ENCODE results near the gene NKX1-2.

Gene NKX1-2

DNA sequence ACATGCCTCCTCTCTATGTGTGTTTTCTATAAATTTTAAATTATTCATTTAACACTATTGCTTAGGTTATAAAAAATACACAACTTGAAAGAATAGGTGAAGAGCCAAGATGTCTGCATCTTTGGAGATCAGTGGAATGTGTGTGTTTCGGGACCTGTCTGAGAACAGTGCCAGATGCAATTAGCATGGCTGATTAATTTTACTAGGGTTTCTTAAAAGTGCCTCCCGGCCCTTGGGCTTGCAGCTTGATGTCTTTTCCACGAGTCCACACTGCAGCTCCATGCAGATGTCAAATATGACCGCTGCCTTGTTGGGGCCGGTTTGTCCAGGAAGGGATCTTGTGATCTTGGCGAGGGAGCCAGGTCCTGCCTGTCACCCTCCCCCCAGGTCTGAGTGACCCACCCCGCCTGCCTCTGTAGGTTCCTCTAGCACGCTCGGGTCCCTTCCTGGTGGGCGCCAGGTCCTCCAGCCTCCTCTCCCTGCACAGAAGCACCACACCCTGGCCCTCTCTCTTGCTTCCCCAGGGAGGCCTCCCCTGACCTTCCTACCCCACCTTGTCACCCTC is 32.5 kb upstream of the NKX1-2 start:
- Mint-ChIP-seq H3K9me3 (peaks cover 3% of the 10 kb centered on the region), H3K4me3 (no peak overlapping the region), H3K27ac (no peak overlapping the region), H3K36me3 (no peaks in the 10 kb centered on the region), H3K4me1 (peaks cover 7% of the 10 kb centered on the region)
- ATAC-seq (no peak), DNase-seq (ENCODE audit: low spot score in 2 of 2) (no peak)

DNA sequence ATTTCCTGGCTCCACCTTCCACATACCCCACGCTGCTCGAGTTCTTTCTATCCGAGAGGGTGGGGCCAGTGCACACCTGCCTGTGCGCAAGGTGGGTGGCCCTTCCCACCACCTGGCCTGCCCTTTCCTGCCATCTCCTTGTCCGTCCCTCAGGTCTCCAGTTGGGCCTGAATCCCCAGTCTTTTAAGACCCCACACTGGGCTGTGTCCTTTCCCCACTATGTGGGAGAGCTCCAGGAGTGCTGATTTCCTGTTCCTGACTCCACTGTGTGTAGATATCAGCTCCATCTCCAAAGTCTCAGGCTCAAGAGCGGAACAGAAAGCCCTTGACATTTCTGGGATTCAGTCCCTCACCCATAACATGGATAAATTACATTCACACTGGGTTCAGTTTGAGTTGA is 31.9 kb upstream of the NKX1-2 start:
- peaks cover 7% of the 10 kb centered on the region for H3K4me1 Mint-ChIP-seq
- no peak for ATAC-seq
- H3K4me3 Mint-ChIP-seq, result no peak overlapping the region
- no peaks in the 10 kb centered on the region for H3K9me3 Mint-ChIP-seq
- no peak for DNase-seq (ENCODE audit: low spot score in 2 of 2)
- no peaks in the 10 kb centered on the region for H3K36me3 Mint-ChIP-seq
- H3K27ac Mint-ChIP-seq, result no peak overlapping the region

- Mint-ChIP-seq H3K36me3 (no peaks in the 10 kb centered on the region), H3K4me3 (no peak overlapping the region), H3K9me3 (no peaks in the 10 kb centered on the region), H3K27ac (no peak overlapping the region), H3K4me1 (peaks cover 7% of the 10 kb centered on the region)
- ATAC-seq (no peak), DNase-seq (ENCODE audit: low spot score in 2 of 2) (no peak)
These were observed 31.0 kb upstream of the NKX1-2 start for GRCh38 chr10:124480860-124481259.

GRCh38 chr10:124478515-124478914 is 28.7 kb upstream of the NKX1-2 start:
- no peak overlapping the region for H3K4me3 Mint-ChIP-seq
- no peaks in the 10 kb centered on the region for H3K36me3 Mint-ChIP-seq
- H3K9me3 Mint-ChIP-seq, result no peaks in the 10 kb centered on the region
- no peak overlapping the region for H3K27ac Mint-ChIP-seq
- ATAC-seq (no peak), DNase-seq (ENCODE audit: low spot score in 2 of 2) (no peak)
- peaks cover 7% of the 10 kb centered on the region for H3K4me1 Mint-ChIP-seq

GRCh38 chr10:124477614-124478363 is 28.0 kb upstream of the NKX1-2 start:
- H3K9me3 Mint-ChIP-seq, result no peaks in the 10 kb centered on the region
- H3K27ac Mint-ChIP-seq, result no peak overlapping the region
- no peak overlapping the region for H3K4me3 Mint-ChIP-seq
- peaks cover 7% of the 10 kb centered on the region for H3K4me1 Mint-ChIP-seq
- no peak for DNase-seq (ENCODE audit: low spot score in 2 of 2)
- ATAC-seq, result no peak
- H3K36me3 Mint-ChIP-seq, result no peaks in the 10 kb centered on the region

DNA sequence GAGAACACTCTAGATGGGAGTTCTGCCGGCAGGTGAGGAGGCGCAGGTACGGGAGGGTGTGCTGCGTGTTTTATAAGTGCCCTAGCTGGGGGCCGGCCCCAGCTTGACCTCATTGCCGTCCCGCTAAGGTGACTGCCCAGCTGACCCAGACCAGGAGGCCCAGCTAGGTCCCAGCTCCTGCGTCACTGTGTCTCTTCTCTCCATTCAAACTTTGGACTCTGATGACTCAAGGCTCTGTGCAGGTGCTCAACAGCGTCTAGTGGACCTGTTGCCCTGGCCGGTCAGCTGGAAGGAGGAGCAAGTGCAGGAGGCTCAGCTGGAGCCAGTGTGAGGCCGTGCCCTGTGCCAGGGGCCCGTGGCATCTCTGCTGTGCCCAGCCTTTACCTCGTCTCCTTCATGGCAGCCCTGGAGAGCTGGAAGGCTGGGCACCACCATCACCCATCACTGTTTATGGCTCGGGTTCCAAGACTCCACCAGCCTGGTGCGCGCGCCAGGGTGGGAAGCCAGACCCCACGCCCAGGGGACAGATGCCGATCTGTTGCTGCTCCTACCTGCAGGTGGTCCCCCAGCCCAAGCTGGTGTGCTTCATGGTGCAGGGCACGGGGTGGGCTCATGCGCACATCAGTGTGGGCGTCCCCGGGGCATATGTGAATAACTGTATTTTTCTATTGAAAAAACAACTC is 26.3 kb upstream of the NKX1-2 start:
- no peaks in the 10 kb centered on the region for H3K9me3 Mint-ChIP-seq
- DNase-seq (ENCODE audit: low spot score in 2 of 2) (no peak), ATAC-seq (no peak)
- no peak overlapping the region for H3K4me3 Mint-ChIP-seq
- no peaks in the 10 kb centered on the region for H3K36me3 Mint-ChIP-seq
- no peak overlapping the region for H3K27ac Mint-ChIP-seq
- H3K4me1 Mint-ChIP-seq, result no peaks in the 10 kb centered on the region

GRCh38 chr10:124474514-124475070 is 24.8 kb upstream of the NKX1-2 start:
- Mint-ChIP-seq H3K9me3 (no peaks in the 10 kb centered on the region), H3K27ac (no peak overlapping the region), H3K4me3 (no peak overlapping the region), H3K36me3 (no peaks in the 10 kb centered on the region), H3K4me1 (no peaks in the 10 kb centered on the region)
- ATAC-seq (no peak), DNase-seq (ENCODE audit: low spot score in 2 of 2) (no peak)

- no peak overlapping the region for H3K4me3 Mint-ChIP-seq
- ATAC-seq, result peak; percentile 26
- no peaks in the 10 kb centered on the region for H3K4me1 Mint-ChIP-seq
- no peak overlapping the region for H3K27ac Mint-ChIP-seq
- H3K9me3 Mint-ChIP-seq, result no peaks in the 10 kb centered on the region
- DNase-seq (ENCODE audit: low spot score in 2 of 2), result no peak
- no peaks in the 10 kb centered on the region for H3K36me3 Mint-ChIP-seq
These were observed 23.2 kb upstream of the NKX1-2 start for GRCh38 chr10:124473070-124473469.

DNA sequence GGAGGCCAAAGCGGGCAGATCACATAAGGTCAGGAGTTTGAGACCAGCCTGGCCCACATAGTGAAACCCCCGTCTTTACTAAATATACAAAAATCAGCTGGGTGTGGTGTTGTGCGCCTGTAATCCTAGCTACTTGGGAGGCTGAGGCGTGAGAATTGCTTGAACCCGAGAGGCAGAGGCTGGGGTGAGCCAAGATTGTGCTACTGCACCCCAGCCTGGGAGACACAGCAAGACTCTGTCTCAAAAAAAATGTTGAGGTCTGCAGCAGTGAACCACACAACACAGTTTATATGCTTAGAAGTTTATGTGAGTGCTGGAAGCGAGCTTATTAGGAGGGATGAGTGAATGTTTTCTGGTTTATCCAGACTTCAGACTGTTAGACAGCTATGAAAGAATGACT is 22.2 kb upstream of the NKX1-2 start:
- Mint-ChIP-seq H3K4me1 (no peaks in the 10 kb centered on the region), H3K27ac (no peak overlapping the region), H3K9me3 (no peaks in the 10 kb centered on the region), H3K4me3 (no peak overlapping the region), H3K36me3 (no peaks in the 10 kb centered on the region)
- ATAC-seq (peak; percentile 17), DNase-seq (ENCODE audit: low spot score in 2 of 2) (no peak)

GRCh38 chr10:124470544-124471434 is 21.0 kb upstream of the NKX1-2 start:
- no peaks in the 10 kb centered on the region for H3K4me1 Mint-ChIP-seq
- H3K9me3 Mint-ChIP-seq, result no peaks in the 10 kb centered on the region
- DNase-seq (ENCODE audit: low spot score in 2 of 2) (no peak), ATAC-seq (no peak)
- no peak overlapping the region for H3K4me3 Mint-ChIP-seq
- no peaks in the 10 kb centered on the region for H3K36me3 Mint-ChIP-seq
- no peak overlapping the region for H3K27ac Mint-ChIP-seq

GRCh38 chr10:124469956-124470484 is 20.2 kb upstream of the NKX1-2 start:
- Mint-ChIP-seq H3K9me3 (no peaks in the 10 kb centered on the region), H3K4me1 (peaks cover 6% of the 10 kb centered on the region), H3K4me3 (no peak overlapping the region), H3K36me3 (no peaks in the 10 kb centered on the region), H3K27ac (no peak overlapping the region)
- peak; percentile 12 for ATAC-seq
- DNase-seq (ENCODE audit: low spot score in 2 of 2), result no peak

GRCh38 chr10:124468624-124469023 is 18.8 kb upstream of the NKX1-2 start:
- H3K4me1 Mint-ChIP-seq, result peaks cover 15% of the 10 kb centered on the region
- no peaks in the 10 kb centered on the region for H3K36me3 Mint-ChIP-seq
- no peak overlapping the region for H3K27ac Mint-ChIP-seq
- ATAC-seq, result no peak
- H3K9me3 Mint-ChIP-seq, result no peaks in the 10 kb centered on the region
- DNase-seq (ENCODE audit: low spot score in 2 of 2), result no peak
- H3K4me3 Mint-ChIP-seq, result no peak overlapping the region

DNA sequence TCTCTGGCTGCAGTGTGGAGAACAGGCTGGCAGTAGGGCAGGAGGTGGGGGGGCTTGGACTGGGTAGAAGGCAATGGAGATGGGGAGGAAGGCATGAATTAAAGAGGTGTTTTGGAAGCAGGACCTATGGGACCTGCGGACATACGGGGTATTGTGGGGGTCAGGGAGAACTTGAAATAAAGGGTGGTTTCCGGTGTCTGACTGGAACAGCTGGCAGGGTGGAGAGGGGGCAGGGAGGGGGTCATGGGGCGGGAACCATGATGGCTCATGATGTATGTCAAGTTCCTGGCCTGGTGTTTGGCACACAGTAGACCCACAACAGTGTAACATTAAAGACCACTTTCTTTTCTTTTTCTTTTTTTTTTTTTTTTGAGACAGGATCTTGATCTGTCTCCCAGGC is 17.3 kb upstream of the NKX1-2 start:
- Mint-ChIP-seq H3K9me3 (no peaks in the 10 kb centered on the region), H3K36me3 (no peaks in the 10 kb centered on the region), H3K27ac (no peak overlapping the region), H3K4me1 (peaks cover 15% of the 10 kb centered on the region), H3K4me3 (no peak overlapping the region)
- no peak for DNase-seq (ENCODE audit: low spot score in 2 of 2)
- ATAC-seq, result no peak

DNA sequence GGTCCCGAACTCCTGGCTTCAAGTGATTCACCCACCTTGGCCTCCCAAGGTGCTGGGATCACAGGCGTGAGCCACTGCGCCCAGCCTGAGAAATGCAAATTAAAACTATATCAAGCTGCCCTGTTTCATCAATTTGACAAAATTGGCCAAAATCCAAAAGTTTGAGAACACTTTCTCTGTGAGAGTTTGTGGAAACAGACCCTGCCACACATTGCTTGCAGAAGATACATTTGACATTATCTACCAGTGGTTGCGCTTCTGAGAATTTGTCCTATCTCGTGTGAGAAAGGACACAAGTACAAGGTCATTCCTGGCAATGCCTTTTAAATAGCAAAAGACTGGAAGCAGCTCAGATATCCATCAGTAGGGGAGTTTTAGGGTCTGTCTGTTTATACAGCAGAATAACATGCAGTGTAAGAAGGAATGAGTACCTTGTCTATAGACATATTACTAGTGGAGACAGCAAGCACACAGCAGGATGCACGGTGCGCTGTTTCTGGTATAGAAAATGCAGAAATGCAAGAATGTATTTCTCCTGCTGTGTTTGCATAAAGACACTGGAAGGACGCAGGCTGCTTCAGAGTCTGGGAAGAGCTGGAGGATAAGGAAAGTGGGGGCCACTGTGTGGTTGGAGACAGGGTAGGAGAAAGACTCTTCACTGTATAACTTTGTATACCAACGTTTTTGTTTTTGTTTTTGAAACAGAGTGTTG is 16.1 kb upstream of the NKX1-2 start:
- ATAC-seq (no peak), DNase-seq (ENCODE audit: low spot score in 2 of 2) (no peak)
- no peaks in the 10 kb centered on the region for H3K36me3 Mint-ChIP-seq
- no peaks in the 10 kb centered on the region for H3K9me3 Mint-ChIP-seq
- H3K4me3 Mint-ChIP-seq, result no peak overlapping the region
- H3K4me1 Mint-ChIP-seq, result peaks cover 21% of the 10 kb centered on the region
- peak overlapping the region; percentile 1 for H3K27ac Mint-ChIP-seq
